GM12891 (cell line): ENCODE results near the gene CFAP58.

Experiments
- PAX5 ChIP-seq: IDR thresholded peaks from 2 replicates; pipeline ENCODE4 v1.6.1; 2011; ENCODE audit warnings: low read length, moderate library complexity, mild to moderate bottlenecking; ENCODE audit not compliant: insufficient read depth, severe bottlenecking
- POLR2A ChIP-seq: IDR thresholded peaks from 2 replicates; pipeline ENCODE4 v1.6.1; 2011; ENCODE audit warnings: low read depth, low read length, control low read depth
- POLR2AphosphoS5 ChIP-seq: IDR thresholded peaks from 2 replicates; pipeline ENCODE4 v1.6.1; 2011; ENCODE audit warnings: low read depth, low read length, control low read depth

GRCh38 chr10:104340641-104341040, 13.0 kb upstream of the CFAP58 start:
- TF ChIP-seq POLR2AphosphoS5 (no peak), POLR2A (no peak), PAX5 (no peak)
